Measurements from ENCODE around the gene CDH8.

The CDH8 gene

DNA sequence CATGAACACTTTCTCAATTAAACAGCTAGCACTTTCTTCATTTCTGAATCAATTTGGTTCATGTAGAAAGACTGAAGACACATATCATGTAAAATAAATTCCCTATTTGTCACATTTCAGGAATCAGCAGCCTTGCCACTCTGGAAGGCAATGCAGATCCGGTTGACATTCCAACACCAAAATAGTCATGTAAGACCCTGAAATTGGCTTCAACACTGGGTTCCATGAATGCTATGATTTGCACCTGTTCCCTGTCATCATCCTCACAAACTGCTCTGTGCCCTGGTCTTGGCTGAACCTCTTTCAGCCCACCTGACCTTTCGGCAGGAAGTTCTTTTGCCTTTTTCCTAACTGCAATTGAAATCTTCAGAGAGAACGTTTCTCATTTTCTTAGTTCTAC lies 156.9 kb downstream of the CDH8 start:
- H3K36me3 ChIP-seq (ENCODE audit: control insufficient read depth, insufficient read depth, low read length), result no peaks in the 10 kb centered on the region
- no peak overlapping the region for H3K4me3 ChIP-seq (ENCODE audit: insufficient read depth, low read depth, low read length, poor library complexity, severe bottlenecking)
- H3K27me3 ChIP-seq (replicated peaks; ENCODE audit: control insufficient read depth, insufficient read depth, low read length, poor library complexity, severe bottlenecking), result no peaks in the 10 kb centered on the region
- H3K4me1 ChIP-seq (ENCODE audit: control insufficient read depth, insufficient read depth, low read length, poor library complexity, severe bottlenecking), result no peaks in the 10 kb centered on the region
- no peak overlapping the region for H3K27ac ChIP-seq (ENCODE audit: insufficient read depth, low read length, poor library complexity, severe bottlenecking)
- no peaks in the 10 kb centered on the region for H3K9me3 ChIP-seq (ENCODE audit: control insufficient read depth, low read length)
- no peak for DNase-seq

DNA sequence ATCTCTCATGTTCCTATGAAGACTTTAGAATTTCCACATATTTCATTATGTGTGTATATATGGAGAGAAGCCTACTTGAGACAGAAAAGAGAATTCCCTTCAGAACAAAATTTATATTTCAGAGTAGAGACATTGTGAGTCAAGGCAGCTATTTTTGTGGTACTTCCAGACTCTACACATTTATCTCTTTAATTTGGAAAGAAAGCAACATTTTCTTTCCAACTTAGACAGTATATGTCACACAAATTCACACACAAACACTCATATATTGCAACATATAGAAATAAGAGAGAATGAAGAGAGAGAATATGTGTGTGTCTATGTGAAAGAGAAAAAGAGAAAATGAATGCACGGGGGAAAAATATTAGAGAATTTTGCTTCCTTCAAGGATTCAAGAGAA lies 158.8 kb downstream of the CDH8 start:
- no peak for DNase-seq
- no peaks in the 10 kb centered on the region for H3K9me3 ChIP-seq (ENCODE audit: control insufficient read depth, low read length)
- H3K27me3 ChIP-seq (replicated peaks; ENCODE audit: control insufficient read depth, insufficient read depth, low read length, poor library complexity, severe bottlenecking), result no peaks in the 10 kb centered on the region

DNA sequence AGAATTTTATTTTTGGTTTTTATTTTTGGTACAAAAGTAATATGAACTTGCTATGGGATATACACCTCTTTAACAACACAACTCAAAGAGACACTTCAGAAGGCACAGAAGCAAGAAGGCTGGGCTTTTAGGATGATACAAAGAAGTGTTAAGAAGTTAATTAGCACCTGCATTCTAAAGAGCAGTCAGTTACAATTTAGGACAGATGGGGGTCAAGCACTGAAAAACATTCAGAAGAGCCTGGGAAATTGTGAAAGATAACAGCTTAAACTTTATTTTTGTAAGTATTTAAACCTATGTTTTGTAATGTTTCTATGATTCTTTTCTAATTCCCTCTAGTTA lies 163.5 kb downstream of the CDH8 start:
- no peaks in the 10 kb centered on the region for H3K4me1 ChIP-seq (ENCODE audit: control insufficient read depth, insufficient read depth, low read length, poor library complexity, severe bottlenecking)
- H3K4me3 ChIP-seq (ENCODE audit: insufficient read depth, low read depth, low read length, poor library complexity, severe bottlenecking), result no peak overlapping the region
- H3K9me3 ChIP-seq (ENCODE audit: control insufficient read depth, low read length), result no peaks in the 10 kb centered on the region
- H3K27me3 ChIP-seq (replicated peaks; ENCODE audit: control insufficient read depth, insufficient read depth, low read length, poor library complexity, severe bottlenecking), result no peaks in the 10 kb centered on the region
- no peaks in the 10 kb centered on the region for H3K36me3 ChIP-seq (ENCODE audit: control insufficient read depth, insufficient read depth, low read length)
- DNase-seq, result no peak
- no peak overlapping the region for H3K27ac ChIP-seq (ENCODE audit: insufficient read depth, low read length, poor library complexity, severe bottlenecking)

More for the DNA sequence above, 158.8 kb downstream of the CDH8 start:
- no peak overlapping the region for H3K4me3 ChIP-seq (ENCODE audit: insufficient read depth, low read depth, low read length, poor library complexity, severe bottlenecking)
- no peak overlapping the region for H3K27ac ChIP-seq (ENCODE audit: insufficient read depth, low read length, poor library complexity, severe bottlenecking)
- no peaks in the 10 kb centered on the region for H3K36me3 ChIP-seq (ENCODE audit: control insufficient read depth, insufficient read depth, low read length)
- no peaks in the 10 kb centered on the region for H3K4me1 ChIP-seq (ENCODE audit: control insufficient read depth, insufficient read depth, low read length, poor library complexity, severe bottlenecking)

DNA sequence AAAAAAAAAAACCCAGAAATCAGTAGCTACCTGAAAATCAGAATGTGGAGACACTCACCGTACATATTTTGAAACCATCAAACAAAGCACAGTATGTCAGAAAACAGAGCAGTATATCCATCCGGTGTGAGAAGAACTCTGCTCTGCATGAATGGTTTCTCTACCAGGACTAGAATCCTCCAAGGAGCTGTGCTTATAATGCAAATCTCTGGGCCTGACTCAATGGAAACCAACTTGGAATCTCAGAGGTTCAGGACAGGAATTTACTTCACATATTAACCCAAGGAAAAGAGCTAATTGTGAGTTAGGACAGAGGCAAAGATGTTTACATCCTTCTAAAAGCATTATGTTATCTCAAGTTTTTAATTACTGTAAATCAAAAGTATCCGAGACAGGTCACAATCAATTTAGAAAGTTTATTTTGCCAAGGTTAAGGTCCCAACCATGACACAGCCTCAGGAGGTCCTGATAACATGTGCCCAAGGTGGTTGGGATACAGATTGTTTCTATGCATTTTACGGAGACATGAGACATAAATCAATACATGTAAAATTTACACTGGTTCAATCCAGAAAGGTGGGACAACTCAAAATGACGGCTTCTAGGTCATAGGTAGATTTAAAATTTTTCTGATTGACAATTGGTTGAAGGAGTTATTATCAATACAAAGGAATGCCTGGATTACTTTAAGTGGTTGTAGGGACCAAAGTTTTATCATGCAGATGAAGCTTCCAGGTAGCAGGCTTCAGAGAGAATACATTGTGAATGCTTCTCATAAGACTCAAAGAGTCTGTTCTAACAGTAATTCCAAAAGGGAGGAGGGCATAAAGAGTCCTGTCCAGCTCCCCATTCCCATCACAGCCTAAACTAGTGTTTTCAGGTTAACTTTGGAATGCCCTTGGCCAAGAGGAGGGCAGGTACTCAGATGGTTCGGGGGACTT lies 164.1 kb downstream of the CDH8 start:
- H3K4me3 ChIP-seq (ENCODE audit: insufficient read depth, low read depth, low read length, poor library complexity, severe bottlenecking), result no peak overlapping the region
- H3K27me3 ChIP-seq (replicated peaks; ENCODE audit: control insufficient read depth, insufficient read depth, low read length, poor library complexity, severe bottlenecking), result no peaks in the 10 kb centered on the region
- H3K36me3 ChIP-seq (ENCODE audit: control insufficient read depth, insufficient read depth, low read length), result no peaks in the 10 kb centered on the region
- no peaks in the 10 kb centered on the region for H3K9me3 ChIP-seq (ENCODE audit: control insufficient read depth, low read length)
- no peak for DNase-seq
- H3K4me1 ChIP-seq (ENCODE audit: control insufficient read depth, insufficient read depth, low read length, poor library complexity, severe bottlenecking), result no peaks in the 10 kb centered on the region
- no peak overlapping the region for H3K27ac ChIP-seq (ENCODE audit: insufficient read depth, low read length, poor library complexity, severe bottlenecking)

DNA sequence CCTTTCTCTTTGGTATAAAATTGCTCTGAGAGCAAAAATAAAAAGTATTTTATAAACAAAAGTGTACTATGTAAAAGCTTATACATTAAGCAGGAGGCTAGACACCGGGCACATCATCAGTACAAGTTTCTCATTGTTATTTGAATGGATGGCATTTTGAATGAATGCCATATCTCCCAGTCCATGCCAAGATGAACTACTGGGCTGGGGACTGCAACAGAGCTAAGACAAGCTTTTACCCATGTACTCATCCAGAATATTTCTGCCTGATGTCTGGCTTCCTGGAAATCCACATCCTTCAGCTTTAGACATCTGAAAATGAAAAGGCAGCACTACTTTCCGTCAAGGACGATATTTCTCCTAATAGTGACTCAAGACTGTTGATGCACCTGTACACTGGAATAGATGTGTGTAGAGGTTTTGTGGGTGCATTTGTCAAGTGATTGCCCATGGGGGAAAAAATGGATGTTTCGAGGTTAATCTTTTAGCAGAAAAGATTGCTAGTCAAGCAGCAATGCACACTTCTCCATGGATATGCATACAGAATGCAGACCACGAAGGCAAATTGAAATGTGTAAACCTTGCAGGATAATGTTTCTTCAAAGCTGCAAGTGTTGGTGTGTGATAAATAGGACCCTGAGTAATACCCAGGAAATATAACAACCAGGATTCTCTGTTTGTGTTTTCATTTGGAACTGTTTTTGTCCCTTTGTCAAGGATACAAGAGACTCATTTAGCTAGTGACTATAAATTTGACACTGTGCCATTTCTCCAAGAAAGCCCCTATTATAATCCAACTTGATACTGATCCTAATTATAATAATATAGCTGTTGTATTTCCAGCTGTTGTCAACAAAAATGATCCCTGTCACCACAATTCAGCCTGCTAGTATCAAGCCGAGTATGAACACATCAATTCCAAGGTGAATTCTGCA lies 173.8 kb downstream of the CDH8 start:
- Histone ChIP-seq H3K4me3 (ENCODE audit: insufficient read depth, low read depth, low read length, poor library complexity, severe bottlenecking) (no peak overlapping the region), H3K4me1 (ENCODE audit: control insufficient read depth, insufficient read depth, low read length, poor library complexity, severe bottlenecking) (no peaks in the 10 kb centered on the region), H3K27me3 (replicated peaks; ENCODE audit: control insufficient read depth, insufficient read depth, low read length, poor library complexity, severe bottlenecking) (no peaks in the 10 kb centered on the region), H3K36me3 (ENCODE audit: control insufficient read depth, insufficient read depth, low read length) (no peaks in the 10 kb centered on the region), H3K9me3 (ENCODE audit: control insufficient read depth, low read length) (no peaks in the 10 kb centered on the region), H3K27ac (ENCODE audit: insufficient read depth, low read length, poor library complexity, severe bottlenecking) (no peak overlapping the region)
- DNase-seq, result no peak

DNA sequence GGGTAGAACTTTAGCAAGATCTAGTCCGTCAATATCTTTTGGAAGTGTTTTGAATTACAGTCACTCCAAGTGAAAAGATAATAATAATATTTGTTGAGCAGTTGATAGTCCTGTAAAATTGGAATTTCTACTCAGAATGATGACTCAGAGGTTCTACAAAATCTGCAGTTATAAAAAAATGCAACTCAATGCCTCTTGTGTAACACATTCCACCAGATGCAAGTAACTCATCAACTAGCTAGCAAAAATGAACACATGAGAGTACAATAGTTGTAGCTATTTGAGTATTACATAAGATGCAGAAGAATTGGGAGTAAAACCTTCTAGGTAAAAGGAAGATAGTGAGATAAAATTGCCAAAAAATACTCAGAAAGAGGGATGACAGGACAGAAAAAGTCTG lies 177.2 kb downstream of the CDH8 start:
- no peaks in the 10 kb centered on the region for H3K27me3 ChIP-seq (replicated peaks; ENCODE audit: control insufficient read depth, insufficient read depth, low read length, poor library complexity, severe bottlenecking)
- H3K36me3 ChIP-seq (ENCODE audit: control insufficient read depth, insufficient read depth, low read length), result no peaks in the 10 kb centered on the region
- no peaks in the 10 kb centered on the region for H3K9me3 ChIP-seq (ENCODE audit: control insufficient read depth, low read length)
- no peaks in the 10 kb centered on the region for H3K4me1 ChIP-seq (ENCODE audit: control insufficient read depth, insufficient read depth, low read length, poor library complexity, severe bottlenecking)
- H3K27ac ChIP-seq (ENCODE audit: insufficient read depth, low read length, poor library complexity, severe bottlenecking), result no peak overlapping the region
- no peak for DNase-seq
- H3K4me3 ChIP-seq (ENCODE audit: insufficient read depth, low read depth, low read length, poor library complexity, severe bottlenecking), result no peak overlapping the region

DNA sequence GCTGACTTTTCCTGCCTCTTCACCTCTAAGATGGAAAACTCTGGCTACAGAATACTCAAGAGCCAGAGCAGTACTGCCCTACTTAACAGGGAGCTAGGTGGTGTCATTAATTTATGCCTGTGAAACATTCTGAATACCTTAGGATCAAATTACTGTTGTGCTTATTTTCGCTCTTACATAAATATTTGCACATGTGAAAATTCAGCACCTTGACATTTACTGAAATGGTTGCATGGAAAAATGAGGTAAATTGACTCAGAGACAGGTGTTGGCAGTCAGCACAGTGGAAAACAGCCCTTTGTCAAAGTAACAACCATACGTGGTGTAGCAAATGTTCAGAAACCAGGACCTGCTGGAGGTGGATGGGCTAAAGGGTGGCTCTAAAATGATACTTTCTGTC lies 193.6 kb downstream of the CDH8 start:
- peaks cover 8% of the 10 kb centered on the region for H3K9me3 ChIP-seq (ENCODE audit: control insufficient read depth, low read length)
- H3K27me3 ChIP-seq (replicated peaks; ENCODE audit: control insufficient read depth, insufficient read depth, low read length, poor library complexity, severe bottlenecking), result no peaks in the 10 kb centered on the region
- H3K36me3 ChIP-seq (ENCODE audit: control insufficient read depth, insufficient read depth, low read length), result no peaks in the 10 kb centered on the region
- no peak overlapping the region for H3K4me3 ChIP-seq (ENCODE audit: insufficient read depth, low read depth, low read length, poor library complexity, severe bottlenecking)
- H3K4me1 ChIP-seq (ENCODE audit: control insufficient read depth, insufficient read depth, low read length, poor library complexity, severe bottlenecking), result no peaks in the 10 kb centered on the region
- no peak overlapping the region for H3K27ac ChIP-seq (ENCODE audit: insufficient read depth, low read length, poor library complexity, severe bottlenecking)
- no peak for DNase-seq

DNA sequence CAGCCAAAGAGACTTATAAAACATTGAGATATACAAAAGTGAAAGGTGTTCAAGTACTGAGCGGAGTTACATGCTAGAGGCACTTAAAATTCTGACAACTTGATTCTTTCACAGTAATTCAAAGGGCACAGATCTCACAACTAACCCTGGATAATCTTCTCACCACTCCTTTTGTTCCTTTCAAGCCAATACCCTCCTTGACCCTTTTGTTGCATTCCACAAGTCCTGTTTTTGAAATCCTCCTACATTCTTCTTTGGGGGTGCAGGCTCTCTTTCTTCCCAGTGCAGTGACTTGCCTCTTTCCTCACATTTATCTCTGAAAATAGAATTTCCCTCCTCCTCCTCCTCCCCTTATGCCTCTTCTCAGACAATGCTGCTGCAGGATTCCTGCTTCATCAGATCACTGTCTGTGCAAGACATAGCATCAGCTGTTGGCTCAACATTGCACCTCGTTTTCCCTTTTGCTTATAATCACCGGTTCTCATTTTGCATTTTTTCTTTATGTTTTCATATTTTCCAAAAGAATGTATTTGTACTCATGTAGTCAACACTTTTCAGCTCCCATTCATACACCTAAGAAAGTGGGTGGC lies 199.3 kb downstream of the CDH8 start:
- H3K4me3 ChIP-seq (ENCODE audit: insufficient read depth, low read depth, low read length, poor library complexity, severe bottlenecking), result no peak overlapping the region
- no peak overlapping the region for H3K27ac ChIP-seq (ENCODE audit: insufficient read depth, low read length, poor library complexity, severe bottlenecking)
- no peak for DNase-seq
- H3K36me3 ChIP-seq (ENCODE audit: control insufficient read depth, insufficient read depth, low read length), result no peaks in the 10 kb centered on the region
- H3K4me1 ChIP-seq (ENCODE audit: control insufficient read depth, insufficient read depth, low read length, poor library complexity, severe bottlenecking), result no peaks in the 10 kb centered on the region
- H3K9me3 ChIP-seq (ENCODE audit: control insufficient read depth, low read length), result no peaks in the 10 kb centered on the region
- no peaks in the 10 kb centered on the region for H3K27me3 ChIP-seq (replicated peaks; ENCODE audit: control insufficient read depth, insufficient read depth, low read length, poor library complexity, severe bottlenecking)

DNA sequence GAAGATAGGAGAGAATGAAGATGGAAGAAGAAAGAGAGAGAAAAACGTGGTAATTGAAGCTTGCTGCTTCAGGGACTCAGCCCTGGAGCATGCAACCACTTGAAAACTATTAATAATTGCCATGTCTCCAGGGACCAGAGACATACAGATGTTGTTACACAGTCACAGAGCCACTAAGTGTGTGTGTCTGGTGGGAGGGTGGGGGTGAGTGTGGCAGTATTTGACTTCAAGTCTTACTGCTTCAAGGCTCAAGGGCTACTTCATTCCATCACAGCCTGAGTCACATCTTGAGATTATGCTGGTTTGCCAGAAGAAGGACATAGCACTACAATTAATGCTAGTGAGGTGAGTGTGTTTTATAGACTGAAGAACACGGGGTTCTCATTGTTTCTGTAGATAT lies 202.2 kb downstream of the CDH8 start:
- Histone ChIP-seq H3K36me3 (ENCODE audit: control insufficient read depth, insufficient read depth, low read length) (no peaks in the 10 kb centered on the region), H3K9me3 (ENCODE audit: control insufficient read depth, low read length) (no peaks in the 10 kb centered on the region), H3K27me3 (replicated peaks; ENCODE audit: control insufficient read depth, insufficient read depth, low read length, poor library complexity, severe bottlenecking) (no peaks in the 10 kb centered on the region), H3K4me1 (ENCODE audit: control insufficient read depth, insufficient read depth, low read length, poor library complexity, severe bottlenecking) (no peaks in the 10 kb centered on the region), H3K4me3 (ENCODE audit: insufficient read depth, low read depth, low read length, poor library complexity, severe bottlenecking) (no peak overlapping the region), H3K27ac (ENCODE audit: insufficient read depth, low read length, poor library complexity, severe bottlenecking) (no peak overlapping the region)
- no peak for DNase-seq

Measured in effector memory CD4-positive, alpha-beta T cell (primary cell).